ENCODE data around the gene SRGAP2B.
"Not testable (repeated sequence)": the region's sequence is repeated elsewhere in the genome, so short reads cannot be mapped to it uniquely, and the experiment has no call there.

Gene SRGAP2B

DNA sequence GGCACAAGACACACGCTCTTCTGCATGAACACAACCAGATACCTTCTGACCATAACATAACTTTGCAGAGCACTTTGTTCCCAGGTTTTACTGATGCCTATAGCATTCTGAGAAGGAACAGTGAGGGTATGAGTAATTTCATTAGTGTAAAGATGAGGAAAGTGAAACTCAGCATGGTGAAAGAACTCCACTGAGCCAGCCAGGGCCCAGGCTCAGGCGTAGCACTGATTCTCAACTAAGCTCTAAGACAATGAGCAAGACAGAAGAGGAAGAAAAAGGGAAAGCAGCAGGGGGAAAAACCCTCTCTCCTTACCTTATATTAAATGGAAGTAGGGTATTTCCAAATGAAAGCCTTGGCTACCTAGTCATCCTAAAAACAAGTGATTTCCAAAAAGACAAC lies 155.1 kb downstream of the SRGAP2B start:
- not testable (repeated sequence) for DNase-seq

DNA sequence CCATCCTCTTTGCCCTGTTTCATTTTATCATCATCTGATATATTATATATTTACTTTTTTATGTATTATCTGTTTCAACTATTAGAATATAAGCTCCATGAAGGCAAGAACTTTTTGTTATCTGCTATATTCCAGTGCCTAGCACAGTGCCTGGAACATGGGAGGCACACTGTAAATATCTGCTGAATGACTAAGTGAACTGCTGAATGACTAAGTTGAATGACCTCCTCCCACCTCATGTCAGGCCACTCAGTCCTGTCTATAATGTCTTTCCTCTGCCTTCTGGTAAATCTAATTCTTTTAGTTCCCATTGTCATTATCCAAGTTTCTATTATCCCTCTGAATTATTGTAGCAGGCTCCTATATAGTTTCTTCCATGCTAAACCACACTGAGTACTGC lies 156.5 kb downstream of the SRGAP2B start:
- DNase-seq: not testable (repeated sequence)

DNA sequence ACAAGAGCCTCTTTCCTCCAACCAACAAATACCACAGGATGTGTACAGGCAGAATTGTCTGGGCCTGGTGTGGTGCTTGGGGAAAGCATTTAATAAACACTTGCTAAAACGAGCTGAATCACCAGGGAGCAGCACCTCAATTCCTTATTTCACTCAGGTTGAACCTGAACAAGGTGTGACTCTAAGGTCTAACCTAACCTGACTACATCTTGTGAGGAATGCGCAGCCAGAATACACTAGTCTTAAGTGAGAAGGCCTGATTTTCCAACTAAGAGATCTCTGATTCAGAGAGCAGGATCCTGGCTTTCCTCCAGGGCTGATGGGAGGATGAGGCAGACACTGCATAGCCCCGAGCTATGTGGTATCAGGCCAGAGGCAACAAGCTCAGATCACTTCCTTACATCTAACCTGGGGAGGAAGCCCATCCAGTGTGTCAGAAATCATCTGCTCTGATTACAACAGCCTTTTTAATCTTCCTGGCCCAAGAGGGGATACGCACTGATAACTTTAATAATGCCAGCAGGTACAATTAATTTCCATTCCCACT lies 158.9 kb downstream of the SRGAP2B start:
- not testable (repeated sequence) for DNase-seq

DNA sequence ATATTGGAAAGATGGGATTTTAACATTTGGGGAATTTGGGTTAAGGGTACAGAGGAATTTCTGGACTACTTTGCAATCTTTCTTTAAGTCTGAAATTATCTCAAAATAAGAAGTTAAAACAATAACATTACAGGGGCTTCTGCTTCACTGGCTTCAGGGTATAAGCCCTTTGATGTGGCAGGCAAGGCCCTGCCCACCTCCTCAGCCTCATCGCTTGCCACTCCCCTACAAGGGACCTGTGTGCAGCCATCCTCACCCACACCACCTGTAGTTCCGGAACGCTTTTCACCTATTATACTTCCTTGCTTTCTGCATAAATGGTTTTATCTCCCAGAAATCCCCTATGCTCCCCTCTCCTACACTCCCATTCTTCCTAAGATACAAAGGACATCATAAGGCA lies 159.8 kb downstream of the SRGAP2B start:
- DNase-seq: not testable (repeated sequence)

DNA sequence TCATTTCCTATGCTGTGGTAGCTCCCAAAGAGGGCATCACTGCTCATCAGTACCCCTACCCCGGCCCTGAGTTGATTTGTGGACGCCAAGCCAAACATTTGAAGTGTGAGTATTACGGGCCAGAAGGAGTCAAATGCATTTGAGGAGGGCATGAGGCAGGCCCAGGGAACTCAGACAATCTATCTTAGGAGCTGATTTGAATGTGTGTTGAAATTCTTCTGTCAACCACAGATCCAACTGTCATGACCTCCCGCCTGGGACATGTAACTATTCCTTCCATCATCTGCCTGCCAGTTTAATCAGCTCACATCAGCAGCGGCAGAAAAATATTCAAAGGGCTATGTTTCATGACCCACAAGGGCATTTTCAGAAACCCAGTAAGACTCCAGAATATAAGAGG lies 162.1 kb downstream of the SRGAP2B start:
- not testable (repeated sequence) for DNase-seq

DNA sequence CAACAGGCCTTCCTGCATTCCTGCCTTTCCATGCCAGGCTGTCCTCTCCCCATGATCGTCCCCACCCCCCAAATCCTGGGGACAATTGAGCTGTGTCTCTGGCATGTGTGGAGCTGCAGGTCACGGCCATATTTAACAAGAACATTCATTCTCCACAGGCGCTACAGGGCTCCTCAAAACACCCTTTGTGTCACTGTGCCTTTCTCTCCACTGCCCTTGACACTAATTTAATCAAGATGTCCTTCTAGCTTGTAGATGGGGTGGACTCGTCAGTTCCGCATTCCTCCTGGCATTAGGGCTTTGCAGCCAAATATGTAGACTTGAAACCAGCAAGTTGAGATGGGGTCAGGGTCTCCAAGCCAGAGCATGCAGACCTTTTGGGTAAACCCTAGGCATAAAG lies 163.0 kb downstream of the SRGAP2B start:
- not testable (repeated sequence) for DNase-seq

DNA sequence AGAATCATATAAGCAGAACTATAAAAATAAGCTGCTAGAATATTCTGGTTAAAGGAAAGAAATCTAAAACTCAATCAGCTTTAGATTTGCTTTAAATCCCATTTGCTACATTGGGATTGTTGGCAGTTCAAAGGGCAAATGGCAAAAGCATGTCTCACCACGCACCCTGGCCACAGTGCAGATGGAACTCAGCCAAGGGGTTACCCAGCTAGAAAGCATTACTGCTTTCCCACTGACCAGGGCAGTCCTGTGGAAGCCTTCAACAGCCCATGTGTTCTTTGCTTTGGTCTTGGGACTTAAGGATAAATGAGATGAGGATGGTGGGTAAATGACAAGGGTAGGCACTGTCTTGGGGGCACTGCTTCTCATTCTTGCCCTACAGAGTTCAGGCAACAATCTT lies 163.6 kb downstream of the SRGAP2B start:
- DNase-seq: not testable (repeated sequence)

DNA sequence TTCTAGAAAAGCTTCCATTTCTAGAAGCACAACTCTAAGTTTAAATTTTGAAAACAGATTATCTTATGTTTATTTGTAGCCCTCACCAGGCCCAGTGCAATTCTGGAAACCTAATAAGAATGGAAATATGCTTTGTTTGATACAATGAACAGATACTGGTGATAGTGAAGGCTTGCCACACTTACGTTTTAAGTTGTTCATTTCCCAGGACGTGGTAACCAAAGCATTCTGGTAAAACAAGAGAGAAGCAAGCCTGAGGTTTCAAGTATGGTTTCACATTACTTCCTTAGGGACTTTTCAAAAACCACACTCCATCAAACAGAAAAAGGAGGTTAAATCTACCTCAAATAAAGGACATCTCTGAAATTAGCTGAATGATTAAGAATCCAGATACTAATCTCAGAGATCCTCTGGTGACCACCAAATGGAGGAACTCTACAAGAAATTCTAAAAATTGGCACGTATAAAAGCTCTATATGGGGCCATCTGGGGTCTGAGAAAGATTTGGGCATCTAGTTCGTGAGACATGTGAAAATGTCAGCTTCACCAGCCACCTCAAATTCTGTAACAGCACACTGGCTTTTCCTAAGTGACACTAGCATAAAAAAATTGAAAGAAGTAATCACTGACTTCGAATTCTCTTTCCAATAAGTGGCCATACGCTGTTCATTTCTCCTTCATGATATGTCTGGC lies 164.9 kb downstream of the SRGAP2B start:
- not testable (repeated sequence) for DNase-seq

DNA sequence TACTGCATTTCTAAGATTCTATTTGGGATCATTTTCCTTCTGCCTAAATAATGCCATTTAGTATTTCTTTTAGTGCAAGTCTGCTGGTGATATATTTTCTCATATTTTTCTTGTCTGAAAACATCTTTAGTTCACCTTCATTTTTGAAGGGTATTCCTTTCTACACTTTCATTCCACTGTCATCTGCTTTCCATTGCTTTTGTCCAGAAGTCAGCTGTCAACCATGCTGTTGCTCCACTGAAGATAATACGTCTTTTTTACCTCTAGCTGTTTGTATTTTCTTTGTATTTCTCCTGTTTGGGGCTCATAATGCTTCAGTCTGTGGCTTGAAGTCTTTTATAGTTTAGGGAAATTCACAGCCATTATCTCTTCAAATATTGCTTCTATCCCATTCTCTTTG lies 167.8 kb downstream of the SRGAP2B start:
- not testable (repeated sequence) for DNase-seq

DNA sequence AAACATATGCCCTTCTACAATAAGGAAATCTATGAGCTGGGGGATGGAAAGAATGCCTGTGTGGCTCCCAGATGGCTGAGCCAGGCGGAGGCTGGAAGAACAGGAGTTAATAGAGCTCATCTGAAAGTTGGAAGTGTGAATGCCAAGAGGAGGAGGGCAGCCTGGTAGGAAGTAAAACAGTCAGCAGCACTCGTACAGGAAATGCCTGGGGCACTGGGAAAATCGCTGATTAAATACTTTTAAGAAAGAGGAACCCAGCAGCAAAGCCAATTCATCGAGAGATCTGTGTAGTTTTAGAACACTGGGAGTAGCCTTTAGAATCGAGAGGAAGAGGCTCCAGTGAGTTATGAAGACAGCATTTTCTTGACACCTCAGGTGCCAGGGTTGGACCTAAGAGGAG lies 171.5 kb downstream of the SRGAP2B start:
- DNase-seq: not testable (repeated sequence)

DNA sequence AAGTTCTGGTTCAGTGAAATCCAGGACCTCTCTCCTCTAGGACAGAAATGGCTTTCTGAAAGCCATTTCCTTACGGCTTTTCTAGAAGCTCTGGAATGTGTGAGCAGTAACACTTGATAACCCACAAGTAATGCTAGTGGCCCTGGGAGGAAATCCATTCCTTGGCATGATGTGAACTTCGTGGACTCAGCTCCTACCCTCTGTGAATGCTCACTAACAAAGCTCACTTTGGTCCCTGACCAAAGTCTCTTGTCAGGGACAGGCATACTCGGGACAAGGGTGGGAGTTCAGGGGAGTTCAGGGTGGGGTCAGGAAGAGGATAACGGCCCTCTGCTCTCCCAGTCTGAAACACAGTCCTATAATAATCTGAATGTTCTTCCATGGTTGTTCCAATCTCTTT lies 172.3 kb downstream of the SRGAP2B start:
- not testable (repeated sequence) for DNase-seq

DNA sequence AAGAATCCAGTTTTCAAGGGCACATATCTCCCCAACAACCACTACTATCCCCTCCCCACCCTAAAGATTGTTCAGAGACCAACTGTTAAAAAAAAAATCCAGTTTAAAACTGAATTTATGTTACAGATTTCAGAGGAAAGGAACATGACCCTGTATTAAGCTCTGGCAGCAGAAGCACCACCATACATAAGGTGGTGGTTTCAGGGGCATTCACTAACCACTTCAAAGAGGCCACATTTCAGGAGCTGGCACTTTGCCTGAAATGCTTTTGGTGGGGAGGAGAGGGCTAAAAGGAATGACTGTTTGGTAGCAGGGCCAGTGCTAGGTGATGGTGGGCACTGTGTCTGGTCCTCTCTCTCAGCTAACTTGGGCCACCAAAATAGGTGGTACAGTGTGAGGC lies 176.0 kb downstream of the SRGAP2B start:
- not testable (repeated sequence) for DNase-seq

DNA sequence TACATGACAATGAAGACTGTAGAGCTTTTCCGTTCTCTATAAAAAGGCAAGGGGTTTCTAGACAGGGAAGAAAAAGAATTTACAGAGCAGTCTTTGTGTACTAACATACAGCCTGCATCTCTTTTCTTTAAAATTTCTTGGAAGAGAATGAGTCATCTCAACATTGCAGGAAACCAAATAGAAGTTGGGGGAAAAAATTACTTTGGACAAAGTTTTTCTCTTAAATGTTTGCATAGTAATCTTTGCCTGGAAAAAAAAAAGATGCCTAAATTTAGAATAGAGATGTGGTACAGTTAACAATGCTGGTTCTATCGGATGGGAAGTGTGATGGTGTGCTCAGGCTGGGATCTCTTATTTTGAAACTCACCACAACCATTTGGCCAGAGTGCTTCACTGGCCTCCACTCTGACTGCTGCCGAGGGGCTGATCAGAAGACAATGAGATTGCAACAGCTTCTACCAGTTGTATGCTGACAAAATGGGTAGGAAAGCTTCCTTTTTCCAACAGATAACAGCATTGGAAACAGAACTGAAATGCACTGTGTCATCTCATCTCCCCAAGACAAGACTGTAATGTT lies 177.0 kb downstream of the SRGAP2B start:
- not testable (repeated sequence) for DNase-seq

DNA sequence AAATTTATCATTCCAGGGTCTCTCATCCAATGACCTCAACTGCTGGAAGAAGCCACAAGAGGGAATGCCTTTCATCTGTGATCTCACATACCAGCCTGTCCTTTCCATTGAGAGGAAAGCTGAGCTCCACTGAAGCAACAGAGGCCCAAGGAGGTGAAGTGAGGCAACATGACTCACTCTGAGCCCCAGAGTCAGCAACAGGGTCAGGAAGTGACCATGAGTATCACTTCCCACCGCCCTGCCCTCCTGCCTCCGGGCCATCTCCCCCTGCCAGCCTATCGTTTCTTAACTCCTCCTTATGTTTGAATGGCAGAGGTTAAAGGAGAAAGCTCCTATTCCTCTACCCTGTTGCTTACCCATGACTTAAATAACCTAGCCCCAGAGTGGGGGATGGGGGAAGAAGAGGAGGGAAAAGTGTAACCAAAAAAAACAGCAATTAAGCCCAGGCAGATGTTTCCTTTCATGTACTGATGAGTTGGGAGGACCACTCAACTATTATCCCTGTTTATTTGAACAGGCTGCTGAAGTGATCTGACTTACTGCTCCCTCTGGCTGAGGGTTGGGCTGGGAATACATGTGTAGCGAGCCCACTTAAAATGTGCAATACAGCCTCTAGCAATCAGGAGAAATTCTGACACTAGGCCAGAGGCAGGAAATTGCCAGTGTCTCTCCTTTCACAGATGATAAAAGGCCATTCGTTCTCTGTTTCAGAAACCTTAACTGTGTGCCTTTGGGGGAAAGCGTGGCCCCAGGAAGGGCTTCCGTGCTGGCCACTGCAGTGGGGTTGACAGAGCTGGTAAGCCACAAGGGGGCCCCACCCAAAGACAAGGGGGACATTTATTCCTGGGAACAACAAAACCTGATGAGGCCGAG lies 177.7 kb downstream of the SRGAP2B start:
- not testable (repeated sequence) for DNase-seq

DNA sequence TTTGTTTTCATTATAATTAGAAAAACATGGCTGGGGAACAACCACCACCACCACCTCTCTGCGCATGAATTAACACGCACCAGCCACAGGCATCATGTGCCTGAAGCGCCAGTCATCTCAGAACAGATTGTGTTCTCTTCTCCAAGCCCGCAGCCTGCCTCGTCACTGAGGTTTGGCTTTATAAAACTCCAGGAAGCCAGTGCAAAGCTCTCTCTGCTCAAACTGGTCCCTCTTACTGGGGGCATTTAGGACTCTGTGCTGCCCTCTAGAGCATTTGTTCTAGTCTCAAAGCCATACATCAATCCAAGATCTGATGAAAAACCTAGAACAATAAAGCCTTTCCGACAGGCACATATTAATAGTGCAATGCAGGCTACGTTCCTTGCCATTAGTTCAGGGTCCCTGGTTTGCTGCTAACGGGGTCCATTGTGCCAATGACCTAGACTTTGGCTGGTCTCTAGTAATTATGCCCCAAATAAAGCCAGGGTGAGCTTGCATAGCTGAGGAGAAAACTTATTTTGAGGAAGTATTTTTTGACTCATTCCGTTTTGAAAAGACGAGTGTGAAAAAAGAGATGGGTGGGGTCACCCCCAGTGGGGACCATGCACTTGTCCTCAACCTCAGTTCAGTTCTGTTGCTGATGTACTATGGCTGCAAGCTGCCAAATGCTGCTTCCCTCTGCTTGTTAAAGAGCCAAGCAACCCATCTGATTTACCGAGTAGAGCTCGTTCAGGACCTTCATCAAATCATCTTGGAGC lies 181.0 kb downstream of the SRGAP2B start:
- not testable (repeated sequence) for DNase-seq

DNA sequence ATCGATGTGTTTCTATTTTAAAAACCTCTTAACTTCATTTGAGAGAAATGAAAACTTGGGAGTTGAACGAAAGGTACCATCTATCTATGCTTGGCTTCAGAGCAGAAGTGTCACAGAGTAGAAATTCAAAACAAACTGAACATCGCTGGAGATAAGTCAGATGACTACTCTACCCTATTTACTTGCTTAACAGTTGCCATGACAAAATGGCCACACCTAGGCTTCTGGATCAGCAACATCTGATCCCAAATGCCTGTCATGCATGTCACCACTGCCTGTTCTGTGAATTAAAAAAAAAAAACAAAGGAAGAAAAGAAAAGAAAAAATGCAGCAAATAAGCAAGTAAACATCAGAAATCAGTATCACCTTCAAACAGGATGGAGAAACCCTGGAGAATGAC lies 181.7 kb downstream of the SRGAP2B start:
- not testable (repeated sequence) for DNase-seq

DNA sequence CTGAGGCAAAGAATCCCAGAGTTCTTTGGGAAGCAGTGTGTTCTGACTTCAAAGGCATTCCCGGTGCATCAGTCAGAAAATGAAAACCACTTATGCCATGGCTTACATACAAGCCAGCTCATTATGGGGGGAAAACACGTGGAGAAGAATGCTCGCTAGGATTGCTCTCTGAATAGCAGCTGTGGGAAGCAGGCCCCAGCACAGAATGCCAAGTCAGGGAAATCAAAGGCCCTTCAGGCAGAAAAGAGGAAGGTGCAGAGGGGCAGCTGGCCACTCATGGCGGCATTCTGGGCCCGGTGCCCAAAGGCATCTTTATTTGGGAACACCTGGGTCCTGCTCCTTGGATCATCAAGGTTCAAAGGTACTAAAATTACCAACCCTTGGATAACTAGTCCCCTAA lies 184.4 kb downstream of the SRGAP2B start:
- not testable (repeated sequence) for DNase-seq

DNA sequence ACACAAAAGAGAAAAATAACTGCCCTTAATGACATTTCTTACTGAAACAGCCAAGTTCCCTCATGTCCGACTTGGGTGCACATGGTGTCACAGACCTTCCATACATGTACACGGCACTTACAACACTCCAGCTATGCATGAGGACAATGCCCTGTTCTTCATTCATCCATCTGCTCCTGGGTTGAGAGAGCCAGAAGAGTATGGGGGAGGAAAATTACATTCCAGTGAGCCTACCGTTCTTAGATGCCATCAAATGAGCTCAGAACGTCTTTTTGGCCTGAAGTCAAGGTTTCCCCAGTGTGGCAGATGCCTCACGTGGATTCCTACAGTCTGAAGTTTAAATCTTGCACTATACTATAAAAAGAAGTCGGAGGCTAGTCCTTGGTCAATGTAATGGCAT lies 194.3 kb downstream of the SRGAP2B start:
- not testable (repeated sequence) for DNase-seq

DNA sequence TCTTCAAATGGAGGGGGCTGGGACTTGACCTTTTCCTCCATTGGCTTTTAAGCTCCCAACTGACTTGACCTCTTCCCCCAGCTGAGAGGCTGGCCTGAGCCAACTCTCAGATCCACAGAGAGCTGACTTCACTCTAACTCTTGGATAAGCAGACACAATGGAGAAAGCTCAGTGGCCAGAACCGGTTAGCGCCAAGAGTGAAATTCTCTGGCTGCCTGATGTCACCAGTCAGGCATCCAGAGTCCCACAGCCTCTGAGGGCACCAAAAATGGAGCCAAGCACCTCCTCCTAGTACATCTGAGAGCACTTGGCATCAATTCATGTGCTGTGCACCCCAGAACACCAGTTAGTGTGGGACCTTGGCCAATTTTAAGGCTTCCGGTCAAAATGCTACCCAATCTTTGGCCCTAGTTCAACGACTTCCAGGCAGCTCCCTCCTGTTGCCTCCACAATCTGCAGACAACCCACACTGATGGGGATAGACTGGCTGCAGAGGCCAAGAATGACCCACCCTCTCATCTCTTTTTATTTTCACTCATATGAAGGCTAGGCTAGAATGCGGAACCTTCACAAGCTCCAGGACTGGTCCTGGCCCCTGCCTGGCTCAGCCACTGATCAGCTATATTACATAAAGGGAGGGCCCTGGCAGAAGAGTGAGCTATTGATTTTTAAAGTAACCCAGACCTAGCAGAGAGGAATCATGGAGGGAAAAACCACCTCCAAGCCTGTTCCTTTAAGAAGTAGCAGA lies 200.5 kb downstream of the SRGAP2B start:
- not testable (repeated sequence) for DNase-seq

DNA sequence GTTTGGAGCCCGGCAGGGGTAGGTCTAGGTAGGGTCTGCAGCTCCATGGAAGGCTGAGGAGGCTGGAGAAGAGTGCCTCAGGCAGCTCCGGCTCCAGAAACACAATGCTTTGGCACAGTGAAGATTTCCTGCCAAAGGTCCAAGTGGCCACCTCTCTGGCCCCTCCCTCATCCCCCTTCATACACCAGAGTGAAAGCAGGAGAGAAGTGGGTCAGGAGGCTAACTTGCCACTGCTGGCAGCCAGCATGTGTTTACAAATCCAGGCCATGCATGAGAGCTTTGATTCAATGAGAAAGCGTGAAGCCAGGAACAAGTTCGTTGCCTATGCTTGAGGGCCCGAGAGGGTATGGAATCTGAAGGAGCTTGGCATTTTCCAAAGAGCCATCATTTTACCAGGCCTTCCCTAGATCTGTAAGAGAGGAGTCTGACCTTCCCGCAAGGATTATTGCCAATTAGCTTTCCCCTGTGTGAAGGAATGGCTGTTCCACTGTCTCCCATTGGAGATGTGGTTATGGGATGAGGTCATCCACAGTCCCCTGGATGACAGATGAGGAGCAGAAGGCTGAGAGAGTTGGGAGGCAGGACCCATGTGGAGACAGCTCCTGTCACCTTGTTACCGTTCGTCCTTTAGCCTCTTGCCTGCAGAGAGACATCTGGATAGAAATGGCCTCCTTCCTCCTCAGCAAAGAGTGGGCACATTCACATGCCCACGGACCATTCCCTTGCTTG lies 201.3 kb downstream of the SRGAP2B start:
- DNase-seq: not testable (repeated sequence)

DNA sequence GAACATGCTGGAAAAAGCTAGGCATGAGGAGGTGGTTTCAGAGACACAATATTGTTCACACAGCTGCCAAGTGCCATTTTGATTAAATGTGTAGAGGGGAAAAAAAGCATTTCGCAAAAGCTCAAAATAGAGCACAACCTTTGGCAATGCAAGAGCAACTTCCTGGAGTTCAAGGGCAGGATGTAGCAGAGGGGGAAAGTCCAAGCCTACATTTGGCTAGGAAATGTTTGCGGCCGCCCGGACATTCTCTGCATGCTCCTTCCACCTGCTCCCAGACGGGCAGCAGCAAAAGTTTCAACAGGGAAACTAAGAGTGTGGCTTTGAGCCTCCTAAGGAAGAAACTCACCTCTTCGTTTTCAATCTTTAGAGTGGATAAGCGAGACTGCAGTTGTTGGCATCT lies 202.1 kb downstream of the SRGAP2B start:
- DNase-seq: not testable (repeated sequence)

All from CD4-positive, alpha-beta T cell treated with Interleukin-4 for 1 hour (primary cell).